HG03439 (cell line): ENCODE results near the gene RASSF4.
"Not testable (repeated sequence)": the region's sequence is repeated elsewhere in the genome, so short reads cannot be mapped to it uniquely, and the experiment has no call there.

Source experiments
- ATAC-seq: cut with Tn5 transposase; IDR thresholded peaks from one replicate; pipeline ENCODE4 v1.9.1; 2021; ENCODE audit warnings: mild to moderate bottlenecking, moderate library complexity; ENCODE audit not compliant: unreplicated experiment

RASSF4 gene

GRCh38 chr10:45000752-45001380, 41.3 kb downstream of the RASSF4 start, which contains the start of gene ZNF22:
Gene ZNF22, plus strand, starts transcription at chr10:45000923. Its CDS starts 2,446 bp downstream, at chr10:45003369.
- ATAC-seq, result peak; percentile 76

- peak; percentile 76 for ATAC-seq
Measured at GRCh38 chr10:45001381-45002148, 42.0 kb downstream of the RASSF4 start.

- no peak for ATAC-seq
Measured at GRCh38 chr10:45003432-45004000, 43.9 kb downstream of the RASSF4 start.

- no peak for ATAC-seq
Measured at GRCh38 chr10:45004661-45005060, 45.1 kb downstream of the RASSF4 start.

DNA sequence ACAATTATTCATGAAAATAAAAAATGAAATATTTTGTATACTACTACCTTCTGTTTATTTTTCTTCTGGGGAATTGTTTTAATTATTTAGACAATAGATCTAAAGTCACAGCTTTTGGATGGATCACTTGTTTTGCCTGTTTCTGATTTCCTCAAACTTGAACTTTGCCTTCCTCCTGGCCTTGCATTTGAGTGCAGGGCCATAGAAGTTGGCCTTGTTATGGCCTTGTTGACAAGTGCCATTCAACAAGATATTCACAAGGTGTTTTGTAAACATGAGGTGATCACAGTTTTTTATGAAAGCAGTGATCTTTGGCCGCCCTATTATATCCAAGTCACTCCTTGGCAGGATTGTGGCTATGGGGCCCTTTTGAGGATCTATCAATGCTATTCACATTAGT, 45.7 kb downstream of the RASSF4 start:
- no peak for ATAC-seq

GRCh38 chr10:45006276-45007030, 46.9 kb downstream of the RASSF4 start:
- ATAC-seq, result no peak

GRCh38 chr10:45008524-45009161, 49.0 kb downstream of the RASSF4 start:
- peak; percentile 88 for ATAC-seq

GRCh38 chr10:45014557-45014956, 55.0 kb downstream of the RASSF4 start:
- not testable (repeated sequence) for ATAC-seq

GRCh38 chr10:45015590-45015989, 56.0 kb downstream of the RASSF4 start:
- no peak for ATAC-seq

- no peak for ATAC-seq
Measured at GRCh38 chr10:45023426-45023825, 63.8 kb downstream of the RASSF4 start.

DNA sequence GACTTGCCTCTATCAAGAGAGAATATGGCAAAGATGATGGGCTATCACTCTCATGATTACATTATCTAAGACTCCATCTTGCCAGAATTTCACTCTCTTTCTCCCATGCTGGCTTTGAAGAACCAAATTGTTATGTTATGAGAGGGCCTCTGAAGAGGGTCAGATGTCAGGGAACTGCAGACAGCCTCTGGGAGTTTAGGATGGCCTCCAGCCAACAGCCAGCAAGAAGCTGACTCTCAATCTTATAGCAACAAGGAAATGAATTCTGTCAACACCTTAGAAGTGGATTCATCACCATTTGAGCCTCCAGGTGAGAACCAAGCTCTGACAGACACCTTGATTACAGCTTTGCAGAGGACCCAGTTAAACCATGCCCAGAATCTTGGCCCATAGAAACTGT, 74.7 kb downstream of the RASSF4 start:
- no peak for ATAC-seq

DNA sequence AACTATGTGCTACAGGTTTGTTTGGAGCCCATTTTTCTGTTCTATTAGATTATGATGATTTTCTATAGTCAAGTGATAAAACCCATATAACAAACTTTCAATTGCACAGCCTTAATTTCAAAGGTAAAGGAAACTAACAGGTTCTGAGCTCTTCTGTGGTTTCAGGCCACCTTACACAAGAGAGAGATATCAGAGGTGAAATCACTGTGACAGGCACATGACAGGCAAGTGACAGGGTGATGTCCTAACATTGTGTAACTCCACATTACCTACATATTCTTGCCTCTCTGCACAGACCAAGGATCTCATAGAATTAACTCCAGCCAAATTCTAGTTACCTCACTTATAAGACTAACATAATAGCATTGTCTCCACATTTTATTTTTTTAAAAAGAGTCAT, 76.1 kb downstream of the RASSF4 start:
- no peak for ATAC-seq

GRCh38 chr10:45040921-45041542, 81.4 kb downstream of the RASSF4 start:
- no peak for ATAC-seq

DNA sequence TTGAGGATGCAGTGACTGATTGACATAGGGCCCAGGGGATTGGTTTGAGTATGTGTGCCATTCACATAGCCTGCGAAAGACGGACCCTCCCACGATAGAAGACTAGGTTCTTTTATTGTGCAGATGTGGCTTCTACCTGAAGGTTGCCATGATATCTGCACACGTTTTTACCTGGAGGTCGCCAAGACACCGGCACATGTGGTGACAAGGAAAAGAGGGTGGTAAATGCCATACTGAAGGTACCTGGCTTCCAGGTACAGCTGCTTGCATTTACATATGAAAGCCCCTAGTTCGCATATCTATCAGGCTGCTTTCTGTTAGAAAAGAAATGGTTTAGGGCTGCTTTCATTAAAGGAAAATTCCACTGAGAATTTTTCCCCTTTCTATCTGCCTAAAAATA, 84.7 kb downstream of the RASSF4 start:
- no peak for ATAC-seq
